A549 (cell line): ENCODE results near the gene PLEKHN1. TPM values are rescaled to one million over a fixed set of nuclear protein-coding genes. Genes with fewer than 3 reads are reported as not detected.

ENCODE experiments used
- ATAC-seq, 2 experiments: fragments of 200-7000 bp in 1 of 2; fragments of >200 bp in 1 of 2; cut with Nextera tagmentation in 1 of 2; cut with Tn5 transposase in 1 of 2; 3 replicates each; pipeline versions ENCODE4 v1.8.0 to v1.9.1; 2018 to 2020; ENCODE audit warnings: mild to moderate bottlenecking in 1 of 2, moderate library complexity in 1 of 2
- CTCF ChIA-PET: fragments of 300-600 bp; sonication (Branson Sonifier 250); formaldehyde crosslinking; extraction: SDS; loops from one replicate; lab custom pipeline; 2021; ENCODE audit warnings: antibody characterized with exemption, inconsistent platforms; lab: Yijun Ruan, JAX
- POLR2A ChIA-PET: fragments of 350-600 bp; formaldehyde crosslinking; extraction: SDS; loops from one replicate; lab custom pipeline; 2021; ENCODE audit warnings: antibody characterized with exemption, inconsistent platforms; lab: Yijun Ruan, JAX
- DNase-seq, 2 experiments: peaks; one replicate each; pipeline versions ENCODE4 v3.0.0 to v3.0.0-alpha.2; 2011 to 2016; ENCODE audit warnings: low read depth in 1 of 2, low spot score in 1 of 2
- FAIRE-seq: peaks from 2 replicates; lab custom pipeline; 2011; peaks lifted over from hg19 to GRCh38; lab: Jason Lieb, UNC
- H3K27ac ChIP-seq, 2 experiments: fragments of >200 bp; sonication (Bioruptor Twin); formaldehyde crosslinking; 3 replicates each; pipeline ENCODE4 v1.5.1; 2016 to 2017
- H3K4me1 ChIP-seq: fragments of >200 bp; sonication (Bioruptor Twin); formaldehyde crosslinking; 3 replicates; pipeline ENCODE4 v1.6.1; 2016
- H3K4me2 ChIP-seq: fragments of >200 bp; sonication (Bioruptor Twin); formaldehyde crosslinking; 3 replicates; pipeline ENCODE4 v1.6.1; 2016
- H3K4me3 ChIP-seq: fragments of >200 bp; sonication (Bioruptor Twin); formaldehyde crosslinking; 3 replicates; pipeline ENCODE4 v1.5.1; 2016
- H3K9me3 ChIP-seq: fragments of >200 bp; sonication (Bioruptor Twin); formaldehyde crosslinking; 3 replicates; pipeline ENCODE4 v1.6.1; 2016
- EHF ChIP-seq: fragments of 250-450 bp; sonication (Bioruptor Pico); IDR thresholded peaks from 2 replicates; pipeline ENCODE4 v1.5.0; 2020; ENCODE audit warnings: mild to moderate bottlenecking
- ELK1 ChIP-seq: fragments of 150-350 bp; IDR thresholded peaks from 2 replicates; pipeline ENCODE4 v1.6.1; 2014; ENCODE audit warnings: low read depth, mild to moderate bottlenecking, low read length
- EP300 ChIP-seq, 2 experiments: fragments of >200 bp; sonication (Bioruptor Twin); formaldehyde crosslinking; IDR thresholded peaks; 2 replicates in 1 of 2; 3 replicates in 1 of 2; pipeline ENCODE4 v1.6.1; 2016 to 2017
- GATA3 ChIP-seq: IDR thresholded peaks from 2 replicates; pipeline ENCODE4 v1.6.1; 2012; ENCODE audit warnings: borderline replicate concordance
- HDAC2 ChIP-seq: fragments of 200-600 bp; sonication (generic); IDR thresholded peaks from 2 replicates; pipeline ENCODE4 v1.6.1; 2016
- HEYL ChIP-seq: fragments of 250-450 bp; sonication (Bioruptor Pico); IDR thresholded peaks from 2 replicates; pipeline ENCODE4 v1.8.0; 2021; ENCODE audit warnings: mild to moderate bottlenecking, moderate library complexity
- HMGXB4 ChIP-seq: fragments of 250-450 bp; sonication (Bioruptor Pico); IDR thresholded peaks from 2 replicates; pipeline ENCODE4 v1.5.0; 2021; ENCODE audit warnings: mild to moderate bottlenecking, moderate library complexity, borderline replicate concordance
- HOXB5 ChIP-seq: fragments of 250-450 bp; sonication (Bioruptor Pico); IDR thresholded peaks from 2 replicates; pipeline ENCODE4 v1.5.0; 2020; ENCODE audit warnings: mild to moderate bottlenecking, moderate library complexity
- KDM1A ChIP-seq: fragments of 200-600 bp; sonication (generic); IDR thresholded peaks from 2 replicates; pipeline ENCODE4 v1.6.1; 2016; ENCODE audit warnings: low read depth, mild to moderate bottlenecking
- MAZ ChIP-seq: fragments of 150-350 bp; IDR thresholded peaks from 2 replicates; pipeline ENCODE4 v1.6.1; 2014; ENCODE audit warnings: antibody characterized with exemption, low read depth, low read length, borderline replicate concordance
- NPAS2 ChIP-seq: fragments of 250-450 bp; sonication (Bioruptor Pico); IDR thresholded peaks from 2 replicates; pipeline ENCODE4 v1.8.0; 2022; ENCODE audit warnings: mild to moderate bottlenecking, moderate library complexity, borderline replicate concordance
- POLR2A ChIP-seq: IDR thresholded peaks from 2 replicates; pipeline ENCODE4 v1.6.1; 2012; ENCODE audit warnings: mild to moderate bottlenecking, low read length
- RARB ChIP-seq: fragments of 250-450 bp; sonication (Bioruptor Pico); IDR thresholded peaks from 2 replicates; pipeline ENCODE4 v1.8.0; 2021; ENCODE audit warnings: mild to moderate bottlenecking, moderate library complexity
- RFX5 ChIP-seq: fragments of 450-650 bp; IDR thresholded peaks from 2 replicates; pipeline ENCODE4 v1.7.1; 2014; ENCODE audit warnings: antibody characterized with exemption, mild to moderate bottlenecking, moderate library complexity
- ZC3H11A ChIP-seq: fragments of 450-650 bp; IDR thresholded peaks from 2 replicates; pipeline ENCODE4 v1.6.1; 2014; ENCODE audit warnings: antibody characterized with exemption, mild to moderate bottlenecking
- ZFP36 ChIP-seq: fragments of 450-650 bp; IDR thresholded peaks from 2 replicates; pipeline ENCODE4 v1.6.1; 2014; ENCODE audit warnings: borderline replicate concordance; ENCODE audit not compliant: partially characterized antibody
- ZSCAN20 ChIP-seq: fragments of 250-450 bp; sonication (Bioruptor Pico); IDR thresholded peaks from 2 replicates; pipeline ENCODE4 v1.8.0; 2022; ENCODE audit warnings: mild to moderate bottlenecking, moderate library complexity
- WGBS: methylation state at CpG from one replicate; pipeline ENCODE4 v1.1.6; 2017; ENCODE audit errors: missing lambda C conversion rate; 5-methylcytosine and 5-hydroxymethylcytosine counted together
- polyA plus RNA-seq, 4 experiments: library from polyadenylated mRNA; depleted of rRNA in 3 of 4; stranded (reverse); fragments of >200 nt; fragmentation: RNase III in 1 of 4; extraction: RNeasy Plus Mini Kit Qiagen cat#74134 plus additional on column Dnase treatment in 1 of 4; gene quantifications; 2 replicates in 3 of 4; 3 replicates in 1 of 4; pipeline ENCODE4 v1.2.3, GENCODE V29; 2011 to 2017
- TF ChIP-seq, protein P1 (sequence below): fragments of 200-600 bp; sonication (generic); IDR thresholded peaks from 2 replicates; pipeline ENCODE4 v1.6.1; 2016; ENCODE audit warnings: antibody characterized with exemption, mild to moderate bottlenecking, moderate library complexity

Gene PLEKHN1
- polyA plus RNA-seq, 2 of the 4 experiments (the other 2 are of a cell fraction), result 0.75 to 3.2 TPM

- FAIRE-seq (no peak), DNase-seq (no peak), ATAC-seq (no peak)
- TF ChIP-seq GATA3, result no peak
- no peak for TF ChIP-seq ZFP36
- TF ChIP-seq ZC3H11A, result no peak
- TF ChIP-seq POLR2A, result no peak
- TF ChIP-seq RARB (CRISPR knock-in tag), result no peak
- no peak for TF ChIP-seq EP300 (IDR thresholded peaks at IDR 0.05)
- TF ChIP-seq NPAS2 (CRISPR knock-in tag), result no peak
- no peak for TF ChIP-seq ELK1
- TF ChIP-seq EHF, result no peak
- TF ChIP-seq RFX5, result no peak
- no peak for TF ChIP-seq HDAC2
- no peak for TF ChIP-seq HOXB5 (CRISPR knock-in tag)
- no peak for TF ChIP-seq HMGXB4 (CRISPR knock-in tag)
- TF ChIP-seq MAZ, result no peak
- no peak for TF ChIP-seq ZSCAN20 (CRISPR knock-in tag)
- TF ChIP-seq, protein P1, sequence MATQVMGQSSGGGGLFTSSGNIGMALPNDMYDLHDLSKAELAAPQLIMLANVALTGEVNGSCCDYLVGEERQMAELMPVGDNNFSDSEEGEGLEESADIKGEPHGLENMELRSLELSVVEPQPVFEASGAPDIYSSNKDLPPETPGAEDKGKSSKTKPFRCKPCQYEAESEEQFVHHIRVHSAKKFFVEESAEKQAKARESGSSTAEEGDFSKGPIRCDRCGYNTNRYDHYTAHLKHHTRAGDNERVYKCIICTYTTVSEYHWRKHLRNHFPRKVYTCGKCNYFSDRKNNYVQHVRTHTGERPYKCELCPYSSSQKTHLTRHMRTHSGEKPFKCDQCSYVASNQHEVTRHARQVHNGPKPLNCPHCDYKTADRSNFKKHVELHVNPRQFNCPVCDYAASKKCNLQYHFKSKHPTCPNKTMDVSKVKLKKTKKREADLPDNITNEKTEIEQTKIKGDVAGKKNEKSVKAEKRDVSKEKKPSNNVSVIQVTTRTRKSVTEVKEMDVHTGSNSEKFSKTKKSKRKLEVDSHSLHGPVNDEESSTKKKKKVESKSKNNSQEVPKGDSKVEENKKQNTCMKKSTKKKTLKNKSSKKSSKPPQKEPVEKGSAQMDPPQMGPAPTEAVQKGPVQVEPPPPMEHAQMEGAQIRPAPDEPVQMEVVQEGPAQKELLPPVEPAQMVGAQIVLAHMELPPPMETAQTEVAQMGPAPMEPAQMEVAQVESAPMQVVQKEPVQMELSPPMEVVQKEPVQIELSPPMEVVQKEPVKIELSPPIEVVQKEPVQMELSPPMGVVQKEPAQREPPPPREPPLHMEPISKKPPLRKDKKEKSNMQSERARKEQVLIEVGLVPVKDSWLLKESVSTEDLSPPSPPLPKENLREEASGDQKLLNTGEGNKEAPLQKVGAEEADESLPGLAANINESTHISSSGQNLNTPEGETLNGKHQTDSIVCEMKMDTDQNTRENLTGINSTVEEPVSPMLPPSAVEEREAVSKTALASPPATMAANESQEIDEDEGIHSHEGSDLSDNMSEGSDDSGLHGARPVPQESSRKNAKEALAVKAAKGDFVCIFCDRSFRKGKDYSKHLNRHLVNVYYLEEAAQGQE, result no peak
- TF ChIP-seq HEYL (CRISPR knock-in tag), result no peak
- WGBS, result 94% methylated on average over 10 of the region's 10 CpGs
- peaks cover 7% of the 10 kb centered on the region for H3K4me1 ChIP-seq
- CTCF ChIA-PET, result interaction anchor here (1.7 to 4.9 kb wide), 7 partner anchors 8 to 300 kb away, joined by 3 to 48 read pairs (median 7); no protein-coding TSS in a partner anchor
- no peak overlapping the region for H3K27ac ChIP-seq
- POLR2A ChIA-PET, result interaction anchor here (0.6 kb wide), 1 partner anchor 415 kb away, joined by 3 read pairs; the partner anchor contains the start of gene MRPL20
- no peak overlapping the region for H3K4me2 ChIP-seq
- no peak overlapping the region for H3K4me3 ChIP-seq
- H3K9me3 ChIP-seq, result peaks cover 14% of the 10 kb centered on the region; the same call in 2 of the 3 replicates
Observed at GRCh38 chr1:991895-992294, 25.6 kb downstream of the PLEKHN1 start.

DNA sequence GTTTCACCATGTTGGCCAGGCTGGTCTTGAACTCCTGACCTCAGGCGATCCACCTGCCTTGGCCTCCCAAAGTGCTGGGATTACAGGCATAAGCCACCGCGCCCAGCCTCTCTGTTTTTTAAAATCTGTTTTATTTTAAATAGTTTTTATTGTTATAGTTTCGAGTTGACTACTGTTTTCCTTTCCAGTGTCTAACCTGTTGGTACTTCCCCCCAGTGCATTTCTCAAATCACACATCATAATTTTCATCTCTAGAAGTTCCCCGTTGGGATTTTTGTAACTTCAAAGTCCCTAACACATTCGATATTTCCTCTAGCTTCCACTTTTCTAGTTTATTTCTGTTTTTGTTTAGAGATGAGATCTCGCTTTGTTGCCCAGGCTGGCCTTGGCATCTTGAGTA, 26.1 kb downstream of the PLEKHN1 start:
- Histone ChIP-seq H3K4me2 (no peak overlapping the region), H3K9me3 (peaks cover 14% of the 10 kb centered on the region; the same call in 2 of the 3 replicates), H3K27ac (no peak overlapping the region)
- no peak for FAIRE-seq
- TF ChIP-seq KDM1A, result no peak
- TF ChIP-seq, all 56 proteins: peak for 0
- ChIA-PET POLR2A (no interaction called here), CTCF (interaction anchor here (1.7 to 4.9 kb wide), 6 partner anchors 9 to 299 kb away, joined by 5 to 48 read pairs (median 11); no protein-coding TSS in a partner anchor)
- DNase-seq (no peak), ATAC-seq (no peak)
- Histone ChIP-seq H3K4me3 (no peak overlapping the region), H3K4me1 (peaks cover 7% of the 10 kb centered on the region)
- WGBS, result 84% methylated on average over 7 of the region's 7 CpGs
